NCI-H446 (cell line): Measurements from ENCODE around the gene CAP2.
"Not testable (repeated sequence)": the region's sequence is repeated elsewhere in the genome, so short reads cannot be mapped to it uniquely, and the experiment has no call there.

Experiments
- DNase-seq, 2 experiments: peaks; one replicate each; lab custom pipeline; 2025; lab: John Stamatoyannopoulos, UW

CAP2 gene

DNA sequence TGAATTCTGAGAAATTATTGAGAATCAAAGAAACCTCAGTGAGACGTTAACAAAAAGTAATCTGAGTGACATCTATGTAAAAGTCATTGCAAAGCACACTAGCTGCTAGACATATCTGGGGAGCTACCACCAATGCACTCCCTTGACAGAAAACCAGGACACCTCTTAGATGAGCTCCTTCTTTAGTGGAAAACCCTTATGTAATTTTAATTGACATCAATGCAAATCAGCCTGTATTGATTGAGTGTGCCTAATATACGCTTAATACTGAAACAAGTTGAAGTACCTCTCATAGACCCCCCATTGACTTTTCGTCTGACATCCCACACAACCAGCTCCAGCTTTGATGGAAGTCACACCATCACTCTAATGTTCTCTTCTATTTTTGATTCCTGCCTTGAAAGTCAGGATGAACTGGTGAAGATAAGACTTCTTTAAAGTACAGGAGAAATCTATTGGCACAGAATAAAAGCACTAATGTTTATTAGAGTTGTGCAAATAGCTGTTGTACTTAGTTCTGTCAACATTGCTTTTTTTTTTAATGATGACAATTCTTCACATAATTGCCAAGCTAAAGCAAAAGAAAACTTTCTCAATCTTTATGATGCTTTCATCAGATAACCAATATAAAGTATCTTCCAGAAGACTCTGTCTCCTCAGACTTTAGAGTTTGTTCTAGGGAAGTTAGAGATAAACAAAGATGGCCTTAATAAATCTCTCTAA, 108.7 kb downstream of the CAP2 start:
- no peak for DNase-seq

DNA sequence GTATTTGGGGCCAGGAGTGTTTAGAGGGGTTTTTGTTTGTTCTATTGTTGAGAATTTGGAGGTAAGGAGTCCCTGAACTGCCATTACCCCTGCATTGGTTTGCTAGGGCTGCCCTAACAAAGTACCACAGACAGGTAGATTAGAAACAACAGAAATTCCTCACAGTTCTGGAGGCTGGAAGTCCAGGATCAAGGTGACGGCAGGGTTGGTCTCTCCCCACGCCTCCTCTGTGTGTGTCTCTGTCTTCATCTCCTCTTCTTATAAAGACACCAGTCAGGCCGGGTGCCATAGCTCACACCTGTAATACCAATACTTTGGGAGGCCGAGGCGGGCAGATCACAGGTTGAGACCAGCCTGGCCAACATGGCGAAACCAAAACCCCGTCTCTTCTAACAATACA, 109.7 kb downstream of the CAP2 start:
- DNase-seq, result no peak

DNA sequence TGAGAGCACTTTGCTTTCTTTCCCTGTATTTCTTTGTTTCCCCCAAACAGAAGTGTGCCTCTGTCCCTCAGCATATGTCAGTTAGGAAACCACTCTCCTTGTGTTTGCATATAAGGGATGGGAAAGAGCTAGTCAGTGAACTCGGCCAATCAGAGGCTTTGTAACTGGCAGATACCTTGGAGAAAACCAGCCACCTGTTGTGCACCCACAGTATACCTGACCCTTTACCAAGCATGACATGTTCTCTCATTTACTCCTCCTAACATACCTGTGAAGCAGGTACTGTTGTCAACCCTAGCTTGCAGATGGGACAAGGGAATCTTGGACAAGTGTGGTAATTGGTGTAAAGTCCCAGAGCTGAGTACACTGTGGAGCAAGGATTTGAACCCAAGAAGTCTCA, 110.6 kb downstream of the CAP2 start:
- DNase-seq, result no peak

DNA sequence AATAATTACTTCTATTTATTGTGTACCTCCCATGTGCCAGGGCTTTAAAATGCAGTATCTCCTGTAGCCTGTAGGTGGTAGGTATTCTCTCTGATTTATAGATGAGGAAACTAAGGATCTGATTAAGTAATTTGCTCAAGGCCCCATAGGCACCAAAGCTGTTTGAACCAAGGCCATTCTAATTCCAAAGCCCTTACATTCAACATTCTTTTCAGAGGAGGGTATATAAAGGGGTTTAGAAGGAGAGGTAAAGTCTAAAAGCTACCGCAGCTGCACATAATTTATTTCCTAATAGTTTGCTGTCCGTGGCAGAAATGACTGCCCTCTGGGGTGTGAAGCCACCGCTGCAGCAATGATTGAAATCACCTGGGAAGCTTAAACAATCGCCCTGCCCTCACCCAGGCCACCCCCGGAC, 111.7 kb downstream of the CAP2 start:
- peak in 1 of 2 experiments; percentile 6 for DNase-seq

DNA sequence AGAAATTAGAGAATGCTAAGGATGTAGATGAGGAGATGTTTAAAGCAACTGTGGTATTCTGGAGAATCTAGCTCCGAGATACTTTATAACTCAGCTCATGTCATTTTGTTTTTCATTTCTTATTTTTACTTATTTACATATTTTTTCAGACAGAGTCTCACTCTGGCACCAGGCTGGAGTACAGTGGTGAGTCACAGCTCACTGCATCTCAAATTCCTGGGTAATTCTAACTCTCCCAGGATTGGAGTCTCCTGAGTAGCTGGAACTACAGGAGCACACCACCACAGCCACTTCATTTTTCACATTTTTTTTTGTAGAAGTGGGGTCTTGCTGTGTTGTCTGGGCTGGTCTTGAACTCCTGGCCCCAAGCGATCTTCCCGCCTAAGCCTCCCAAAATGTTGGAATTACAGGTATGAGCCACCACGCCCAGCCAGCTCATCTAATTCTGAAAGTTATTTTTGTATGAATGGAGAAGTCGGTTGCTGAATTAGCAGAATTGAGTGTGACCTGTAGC, 112.4 kb downstream of the CAP2 start:
- no peak for DNase-seq

DNA sequence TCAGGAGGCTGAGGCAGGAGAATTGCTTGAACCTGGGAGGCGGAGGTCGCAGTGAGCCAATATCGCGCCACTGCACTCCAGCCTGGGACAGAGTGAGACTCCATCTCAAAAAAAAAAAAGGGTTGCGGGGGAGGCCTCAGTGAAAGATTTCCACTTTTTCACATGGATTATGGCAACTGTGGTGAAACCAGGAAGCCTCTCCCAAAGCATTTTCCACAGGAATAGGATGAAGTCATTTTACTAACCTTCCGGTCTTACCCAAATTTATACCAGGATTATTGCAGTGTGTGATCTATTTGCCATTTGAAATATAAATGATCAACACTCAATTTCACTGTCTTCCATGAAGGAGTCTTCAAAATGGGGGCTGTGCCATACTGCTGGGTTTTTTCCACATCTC, 113.1 kb downstream of the CAP2 start:
- DNase-seq, result no peak

DNA sequence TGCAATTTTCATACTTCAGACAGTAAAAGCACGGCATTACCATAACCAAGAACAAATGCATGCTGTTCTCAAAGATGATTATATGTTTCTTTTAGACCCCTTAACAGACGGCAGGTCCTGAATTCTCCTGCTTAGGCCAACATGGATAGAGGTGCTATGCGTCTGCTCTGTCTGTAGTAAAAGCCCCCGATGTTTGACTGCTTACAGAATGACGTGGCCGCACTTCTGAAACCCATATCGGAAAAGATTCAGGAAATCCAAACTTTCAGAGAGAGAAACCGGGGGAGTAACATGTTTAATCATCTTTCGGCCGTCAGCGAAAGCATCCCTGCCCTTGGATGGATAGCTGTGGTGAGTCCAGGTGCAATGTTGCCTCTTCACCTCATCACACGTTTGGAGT, 113.6 kb downstream of the CAP2 start:
- DNase-seq, result no peak

DNA sequence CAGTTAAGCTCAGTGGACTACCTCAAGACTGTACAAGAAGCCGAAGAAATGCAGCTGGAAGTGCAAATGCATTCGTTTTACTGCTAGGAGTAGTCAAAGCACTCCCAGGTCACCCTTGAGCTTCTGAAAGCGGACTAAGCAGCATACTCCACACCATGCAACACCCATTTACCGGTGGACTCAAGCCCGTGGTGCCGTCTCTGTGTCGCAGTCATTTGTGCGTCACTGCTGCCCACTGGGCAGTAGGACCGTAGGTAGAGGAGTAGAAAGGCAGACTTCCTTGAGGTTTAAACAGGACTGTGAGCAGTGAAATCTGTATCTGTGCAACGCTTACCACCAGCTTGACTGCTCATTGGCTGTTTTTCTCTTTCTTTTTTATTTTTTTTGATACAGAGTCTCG, 117.7 kb downstream of the CAP2 start:
- DNase-seq, result no peak

DNA sequence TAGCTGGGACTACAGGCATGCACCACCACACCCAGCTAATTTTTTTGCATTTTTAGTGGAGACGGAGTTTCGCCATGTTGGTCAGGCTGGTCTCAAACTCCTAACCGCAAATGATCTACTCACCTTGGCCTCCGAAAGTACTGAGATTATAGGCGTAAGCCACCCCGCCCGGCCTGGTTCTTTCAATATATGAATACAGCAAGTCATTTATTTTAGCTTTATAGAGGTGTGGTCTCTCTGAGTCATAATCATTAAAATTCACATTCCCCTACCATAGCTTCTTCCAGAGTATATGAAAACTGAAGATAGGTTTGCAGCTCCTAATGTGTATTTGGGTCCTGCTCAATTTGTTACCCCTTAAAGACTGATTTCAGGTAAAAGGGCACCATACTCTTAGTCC, 118.2 kb downstream of the CAP2 start:
- no peak for DNase-seq

DNA sequence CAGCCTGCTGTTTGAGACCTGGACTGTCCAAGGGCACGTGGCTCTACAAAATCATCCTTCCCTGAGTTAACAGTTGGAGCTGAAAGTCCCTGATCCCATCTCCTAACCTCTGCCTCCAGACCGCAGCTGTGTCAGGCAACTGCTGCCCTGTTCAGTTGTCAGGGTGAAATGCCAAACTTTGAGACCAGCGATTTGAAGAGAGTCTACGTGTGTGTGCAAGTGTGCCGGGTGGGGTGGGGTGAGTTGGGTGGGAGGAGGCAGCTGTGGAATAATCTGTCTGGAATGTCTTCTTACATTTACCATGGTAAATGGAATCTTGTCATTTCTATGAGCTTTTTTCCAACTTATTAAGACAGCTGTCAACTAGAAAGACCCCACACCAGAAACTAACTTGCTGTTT, 125.7 kb downstream of the CAP2 start:
- peak in 1 of 2 experiments; percentile 4 for DNase-seq

DNA sequence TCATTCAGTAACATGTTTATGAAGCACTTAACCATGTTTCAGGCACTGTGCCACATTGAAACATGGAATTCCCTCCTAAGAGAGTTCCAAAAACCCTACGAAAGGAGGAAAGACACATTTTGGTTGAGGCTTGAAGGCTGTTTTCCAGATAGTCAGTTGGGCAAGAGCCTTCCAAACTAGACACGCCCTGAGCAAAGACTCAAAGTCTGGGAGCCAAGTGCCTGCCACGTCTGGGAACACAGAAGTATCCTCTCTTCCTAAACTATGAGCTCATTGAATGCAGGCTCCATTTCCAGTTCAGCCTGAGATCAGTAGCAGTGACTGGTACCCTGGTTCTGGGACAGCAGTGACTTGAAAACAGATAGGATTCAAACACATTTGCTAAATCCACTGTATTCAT, 132.2 kb downstream of the CAP2 start:
- peak; percentile 11 to 26 for DNase-seq

DNA sequence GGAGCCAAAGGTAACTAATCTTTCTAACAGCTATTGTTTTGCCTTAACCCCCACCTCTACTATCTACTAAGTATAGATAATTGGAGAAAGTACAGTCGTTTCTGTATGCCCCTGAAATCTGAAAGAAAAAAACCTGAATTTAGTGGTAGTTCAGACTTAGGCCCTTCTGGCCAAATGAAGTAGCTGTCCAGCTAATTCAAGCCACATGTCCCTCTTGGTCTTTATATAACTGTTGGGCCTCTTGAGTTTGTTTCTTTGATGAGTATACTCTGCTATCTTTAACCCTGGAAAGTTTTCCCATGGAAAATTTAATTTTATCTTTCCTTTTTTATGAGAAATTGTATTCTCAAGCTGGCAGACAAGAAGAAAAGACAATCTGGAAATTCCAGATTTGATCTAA, 133.7 kb downstream of the CAP2 start:
- no peak for DNase-seq

DNA sequence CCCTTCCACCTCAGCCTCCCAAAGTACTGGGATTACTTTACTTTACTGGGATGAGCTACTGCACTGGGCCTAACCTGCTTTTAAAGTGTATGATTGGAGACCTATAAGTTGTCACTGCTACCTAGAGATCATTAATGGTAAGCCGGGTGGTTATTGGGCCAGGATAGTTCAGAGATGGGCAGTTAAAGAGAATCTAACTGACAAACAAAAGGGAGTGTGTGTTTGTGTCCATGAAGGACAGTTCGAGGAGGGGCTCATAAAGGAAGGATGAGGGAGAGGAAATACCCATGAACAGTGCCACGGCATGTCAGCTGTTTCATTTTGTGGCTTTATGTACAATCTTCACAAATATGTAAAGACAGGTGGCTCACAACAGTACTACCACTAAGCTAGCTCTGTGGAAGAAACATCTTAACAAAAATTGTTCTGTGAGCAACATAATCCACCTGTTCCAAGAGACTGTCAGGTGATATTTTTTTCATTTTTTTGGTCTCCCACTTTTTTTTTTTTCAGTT, 137.0 kb downstream of the CAP2 start:
- no peak for DNase-seq

DNA sequence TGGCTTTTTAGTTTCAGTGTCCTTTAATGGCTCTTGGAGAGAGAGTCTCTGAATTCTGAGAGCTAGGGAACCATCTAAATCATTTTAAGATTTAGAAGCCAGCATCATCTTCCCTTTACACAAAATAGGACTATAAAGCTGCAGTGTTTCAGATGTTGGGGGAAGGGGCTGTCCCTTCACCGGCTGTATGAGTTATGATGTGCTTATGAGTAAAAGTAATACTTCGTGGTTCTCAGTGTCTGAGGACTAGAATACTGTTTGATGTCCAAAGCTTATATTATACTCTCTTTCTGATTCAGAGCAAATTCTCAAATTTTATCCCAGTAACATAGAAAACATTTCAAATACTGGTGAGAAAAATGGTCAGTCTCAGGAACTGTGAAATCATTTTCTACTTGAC, 143.2 kb downstream of the CAP2 start:
- no peak for DNase-seq

DNA sequence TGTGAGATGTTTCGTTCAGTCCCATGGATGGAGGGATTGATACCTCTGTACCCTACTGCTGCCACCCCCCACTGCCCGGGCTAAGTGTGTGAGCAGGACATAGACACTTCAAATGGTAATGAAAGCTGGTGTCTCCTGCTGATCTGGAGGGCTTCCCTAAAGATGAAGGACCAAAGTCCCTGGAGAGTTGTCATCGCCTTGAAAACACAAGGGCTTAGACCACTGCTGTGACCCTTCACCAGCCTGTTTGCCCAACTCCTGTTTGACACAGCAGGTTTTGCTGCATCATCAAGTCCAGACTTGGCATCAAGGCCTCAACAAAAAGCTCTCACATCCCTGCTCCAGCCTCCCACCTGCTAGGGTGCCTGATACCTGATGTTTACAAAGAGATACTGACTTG, 148.8 kb downstream of the CAP2 start:
- DNase-seq, result no peak

DNA sequence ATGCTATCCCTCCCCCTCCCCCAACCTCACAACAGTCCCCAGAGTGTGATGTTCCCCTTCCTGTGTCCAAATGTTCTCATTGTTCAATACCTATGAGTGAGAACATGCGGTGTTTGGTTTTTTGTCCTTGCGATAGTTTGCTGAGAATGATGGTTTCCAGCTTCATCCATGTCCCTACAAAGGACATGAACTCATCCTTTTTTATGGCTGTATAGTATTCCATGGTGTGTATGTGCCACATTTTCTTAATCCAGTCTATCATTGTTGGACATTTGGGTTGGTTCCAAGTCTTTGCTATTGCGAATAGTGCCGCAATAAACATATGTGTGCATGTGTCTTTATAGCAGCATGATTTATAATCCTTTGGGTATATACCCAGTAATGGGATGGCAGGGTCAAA, 152.3 kb downstream of the CAP2 start:
- DNase-seq, result not testable (repeated sequence)

DNA sequence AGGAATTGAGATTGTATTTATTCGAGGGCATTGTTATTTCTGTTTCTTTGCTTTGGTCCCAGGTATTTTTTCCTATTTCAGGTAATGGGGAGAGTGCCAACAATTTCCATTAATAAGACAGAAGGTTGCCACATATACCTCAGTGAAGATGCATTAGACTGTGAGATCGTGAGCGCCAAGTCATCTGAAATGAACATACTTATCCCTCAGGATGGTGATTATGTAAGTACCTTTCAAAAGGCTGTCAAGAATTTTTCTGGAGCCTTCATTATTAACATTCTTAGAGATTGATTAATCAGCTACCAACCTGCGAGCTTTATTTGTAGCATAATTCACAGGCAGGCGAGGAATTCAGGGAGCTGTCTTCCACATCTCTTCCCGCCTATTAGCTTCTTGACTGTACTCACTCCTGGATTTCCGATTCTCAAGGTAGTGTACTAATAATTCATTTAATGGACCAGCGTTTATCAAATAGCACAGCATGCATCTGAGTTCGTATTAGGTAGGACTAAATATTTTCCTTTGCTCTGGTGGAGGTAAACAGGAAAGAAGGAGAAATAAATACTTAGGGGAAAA, 158.1 kb downstream of the CAP2 start:
- no peak for DNase-seq

DNA sequence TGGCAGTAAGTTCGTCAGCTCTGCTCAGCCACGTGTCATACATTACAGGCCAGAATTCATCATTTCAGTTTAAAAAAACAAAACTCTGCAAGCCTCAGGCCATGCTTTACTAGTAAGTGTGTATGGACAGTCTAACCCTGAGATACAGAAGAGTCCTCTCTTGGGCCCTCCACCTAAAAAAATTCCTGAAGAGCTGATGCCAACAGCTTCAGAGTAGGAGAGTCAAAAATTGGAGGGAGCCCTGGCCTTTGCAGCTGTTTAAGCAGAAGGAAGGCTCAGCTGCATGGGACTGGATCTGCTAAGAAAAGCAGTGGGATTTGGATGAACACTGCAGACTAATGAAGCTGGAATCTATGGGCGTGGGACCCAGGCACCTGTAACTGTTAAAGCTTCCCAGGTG, 159.5 kb downstream of the CAP2 start:
- no peak for DNase-seq

DNA sequence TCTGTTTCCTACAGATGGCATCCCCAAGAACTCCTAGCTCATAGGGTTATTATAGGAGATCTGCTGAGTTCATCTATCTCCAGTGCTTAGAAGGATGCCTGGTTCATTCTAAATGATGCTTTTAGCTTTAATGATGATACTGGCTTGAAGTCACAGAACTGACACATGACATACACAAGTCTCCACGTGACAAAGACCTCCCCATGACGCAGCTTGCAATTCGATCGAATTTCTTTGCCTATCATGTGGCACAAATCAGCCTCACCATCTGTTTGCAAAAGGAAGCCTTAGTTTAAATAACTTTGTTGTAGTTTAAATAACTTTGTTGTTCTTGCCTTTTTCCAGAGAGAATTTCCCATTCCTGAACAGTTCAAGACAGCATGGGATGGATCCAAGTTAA, 162.6 kb downstream of the CAP2 start:
- no peak for DNase-seq

DNA sequence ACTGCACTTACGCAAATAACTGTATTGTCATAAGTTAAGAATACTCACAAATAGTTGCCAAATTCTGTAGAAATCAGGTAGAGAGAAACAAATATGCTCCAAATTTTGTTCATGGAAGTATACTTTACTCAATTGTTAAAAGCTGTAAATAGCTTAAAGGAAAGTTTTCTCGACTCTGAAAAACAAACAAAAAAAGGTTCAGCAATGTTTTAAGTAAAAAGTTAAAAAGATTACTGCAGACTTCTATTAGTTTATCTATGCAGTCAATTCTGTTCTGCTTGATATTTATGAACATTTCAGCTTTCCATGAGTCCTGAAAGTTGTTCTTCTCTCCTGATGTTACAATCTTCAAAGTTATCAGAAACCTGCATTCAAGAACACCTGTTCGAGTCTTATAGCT, 169.2 kb downstream of the CAP2 start:
- DNase-seq, result no peak

DNA sequence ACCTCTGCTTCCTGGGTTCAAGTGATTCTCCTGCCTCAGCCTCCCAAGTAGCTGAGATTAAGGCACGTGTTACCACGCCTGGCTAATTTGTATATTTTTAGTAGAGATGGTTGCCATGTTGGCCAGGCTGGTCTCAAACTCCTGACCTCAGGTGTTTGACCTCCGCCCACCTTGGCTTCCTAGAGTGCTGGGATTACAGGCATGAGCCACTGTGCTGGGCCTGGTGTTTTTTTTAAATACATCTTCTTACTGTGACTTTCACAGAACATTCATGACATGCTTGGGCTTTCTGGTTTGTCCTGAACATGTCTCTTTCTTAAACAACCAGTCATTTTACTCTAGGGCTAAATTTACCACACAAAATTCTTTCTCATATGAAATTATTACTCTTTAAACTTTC, 172.0 kb downstream of the CAP2 start:
- no peak for DNase-seq

DNA sequence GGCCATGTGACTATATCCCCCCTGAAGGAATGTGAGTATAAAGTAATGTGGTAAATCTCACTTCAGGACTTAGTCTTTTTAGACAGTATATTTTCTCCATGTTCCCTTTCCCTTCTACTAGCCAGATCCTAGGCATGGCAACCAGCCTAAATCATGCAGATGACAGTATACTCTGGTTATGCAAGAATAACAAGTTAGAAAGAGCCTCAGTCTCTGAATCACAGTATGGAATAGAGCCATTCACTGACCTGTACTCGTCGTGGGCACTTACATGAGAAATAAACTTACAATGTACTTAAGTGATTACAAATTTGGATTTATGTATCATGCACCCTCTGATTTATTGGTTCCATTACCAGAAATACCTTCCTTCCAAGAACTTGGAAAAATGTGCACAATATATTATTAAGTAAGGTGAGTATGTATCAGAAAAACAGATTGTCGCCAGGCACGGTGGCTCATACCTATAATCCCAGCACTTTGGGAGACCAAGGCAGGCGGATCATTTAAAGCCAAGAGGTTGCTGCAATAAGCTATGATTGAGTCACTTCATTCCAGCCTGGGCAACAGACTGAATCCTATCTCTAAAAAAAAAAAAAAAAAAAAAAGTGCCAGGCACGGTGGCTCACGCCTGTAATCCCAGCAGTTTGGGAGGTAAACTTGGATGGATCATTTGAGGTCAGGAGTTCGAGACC, 181.6 kb downstream of the CAP2 start:
- peak in 1 of 2 experiments; percentile 21 for DNase-seq

DNA sequence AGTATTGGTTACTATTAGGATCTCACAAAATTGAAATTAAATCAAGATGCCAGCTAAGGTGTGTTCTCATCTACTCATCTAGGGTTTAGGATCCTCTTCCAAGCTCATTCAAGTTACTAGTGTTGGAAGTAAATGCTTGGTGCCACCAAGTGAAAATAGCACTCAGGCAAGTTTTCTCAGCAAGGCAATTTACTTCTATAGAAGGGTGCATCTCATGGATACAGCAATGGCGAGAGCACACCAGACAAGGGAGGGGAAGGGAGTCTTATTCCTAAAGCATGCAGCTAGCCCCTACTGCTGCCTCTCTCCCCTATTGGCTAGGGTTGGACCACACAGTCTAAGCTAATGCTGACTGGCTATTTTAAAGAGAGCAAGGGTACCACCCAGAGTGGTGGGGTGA, 183.7 kb downstream of the CAP2 start:
- no peak for DNase-seq
